ENCODE measurements around the gene VWA2.

The VWA2 gene

GRCh38 chr10:114265392-114266053, 26.5 kb downstream of the VWA2 start:
- TF ChIP-seq, protein P1, sequence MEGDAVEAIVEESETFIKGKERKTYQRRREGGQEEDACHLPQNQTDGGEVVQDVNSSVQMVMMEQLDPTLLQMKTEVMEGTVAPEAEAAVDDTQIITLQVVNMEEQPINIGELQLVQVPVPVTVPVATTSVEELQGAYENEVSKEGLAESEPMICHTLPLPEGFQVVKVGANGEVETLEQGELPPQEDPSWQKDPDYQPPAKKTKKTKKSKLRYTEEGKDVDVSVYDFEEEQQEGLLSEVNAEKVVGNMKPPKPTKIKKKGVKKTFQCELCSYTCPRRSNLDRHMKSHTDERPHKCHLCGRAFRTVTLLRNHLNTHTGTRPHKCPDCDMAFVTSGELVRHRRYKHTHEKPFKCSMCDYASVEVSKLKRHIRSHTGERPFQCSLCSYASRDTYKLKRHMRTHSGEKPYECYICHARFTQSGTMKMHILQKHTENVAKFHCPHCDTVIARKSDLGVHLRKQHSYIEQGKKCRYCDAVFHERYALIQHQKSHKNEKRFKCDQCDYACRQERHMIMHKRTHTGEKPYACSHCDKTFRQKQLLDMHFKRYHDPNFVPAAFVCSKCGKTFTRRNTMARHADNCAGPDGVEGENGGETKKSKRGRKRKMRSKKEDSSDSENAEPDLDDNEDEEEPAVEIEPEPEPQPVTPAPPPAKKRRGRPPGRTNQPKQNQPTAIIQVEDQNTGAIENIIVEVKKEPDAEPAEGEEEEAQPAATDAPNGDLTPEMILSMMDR (IDR thresholded peaks at IDR 0.05) = no peak

- TF ChIP-seq, protein P1 (IDR thresholded peaks at IDR 0.05) = no peak
These were observed 27.5 kb downstream of the VWA2 start for GRCh38 chr10:114266521-114266920.

DNA sequence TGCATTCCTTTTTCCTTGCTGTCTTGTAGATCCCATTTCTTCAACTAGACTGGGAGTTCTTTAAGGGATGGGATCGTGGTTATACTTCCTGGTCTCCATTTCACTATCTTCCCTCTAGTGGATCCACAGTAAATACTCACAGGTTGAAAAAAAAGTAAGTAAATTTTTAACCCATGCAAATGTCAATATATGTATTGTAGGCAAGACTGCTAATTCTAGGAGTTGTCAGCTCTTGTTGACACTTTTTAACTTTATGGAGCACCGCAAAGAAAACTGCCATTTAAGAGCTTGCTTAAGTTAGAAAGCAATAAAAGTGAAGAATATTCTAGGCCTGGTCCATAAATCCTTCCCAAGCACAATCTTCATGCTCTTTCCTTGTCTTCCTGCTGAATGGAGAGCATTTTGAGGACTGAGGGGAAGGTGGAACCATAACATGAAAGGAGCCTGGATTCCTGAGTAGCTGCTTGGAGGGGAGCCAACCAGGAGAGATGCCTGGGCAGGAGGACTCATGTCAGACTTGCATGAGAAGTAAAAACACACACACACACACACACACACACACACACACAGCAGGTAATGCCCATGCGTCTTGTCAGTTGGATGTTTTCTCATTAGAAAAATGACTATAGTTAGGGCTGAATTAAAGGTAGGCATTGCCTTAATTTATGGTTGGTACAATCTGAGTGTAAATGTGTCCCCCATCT, 32.2 kb downstream of the VWA2 start:
- TF ChIP-seq, protein P1 (IDR thresholded peaks at IDR 0.05) = no peak

GRCh38 chr10:114271779-114272167, 32.7 kb downstream of the VWA2 start:
- TF ChIP-seq, protein P1 (IDR thresholded peaks at IDR 0.05) = no peak

DNA sequence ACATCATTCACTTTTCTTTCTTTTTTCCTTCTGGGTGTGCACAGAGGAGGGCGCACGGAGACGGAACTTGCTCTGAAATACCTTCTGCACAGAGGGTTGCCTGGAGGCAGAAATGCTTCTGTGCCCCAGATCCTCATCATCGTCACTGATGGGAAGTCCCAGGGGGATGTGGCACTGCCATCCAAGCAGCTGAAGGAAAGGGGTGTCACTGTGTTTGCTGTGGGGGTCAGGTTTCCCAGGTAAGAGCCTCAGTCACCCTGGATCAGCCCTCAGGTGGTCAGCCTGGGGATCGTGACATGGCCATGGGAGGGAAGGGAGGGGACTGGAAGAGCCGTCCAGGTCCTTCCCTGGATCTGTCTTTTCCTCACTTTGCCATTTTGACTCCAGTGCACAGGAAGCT, 33.6 kb downstream of the VWA2 start:
- TF ChIP-seq, protein P1 (IDR thresholded peaks at IDR 0.05) = no peak

- TF ChIP-seq, protein P1 (IDR thresholded peaks at IDR 0.05) = no peak
These were observed 34.9 kb downstream of the VWA2 start for GRCh38 chr10:114273910-114274309.

GRCh38 chr10:114274616-114275453, 35.8 kb downstream of the VWA2 start:
- TF ChIP-seq, protein P1 (IDR thresholded peaks at IDR 0.05) = no peak
